GM21786 (cell line): ENCODE data around the gene SPATA31D1.
"Not testable (repeated sequence)": the region's sequence is repeated elsewhere in the genome, so short reads cannot be mapped to it uniquely, and the experiment has no call there.

ENCODE experiments used
- ATAC-seq: cut with Tn5 transposase; IDR thresholded peaks from one replicate; pipeline ENCODE4 v1.9.1; 2021; ENCODE audit not compliant: unreplicated experiment

SPATA31D1 gene

DNA sequence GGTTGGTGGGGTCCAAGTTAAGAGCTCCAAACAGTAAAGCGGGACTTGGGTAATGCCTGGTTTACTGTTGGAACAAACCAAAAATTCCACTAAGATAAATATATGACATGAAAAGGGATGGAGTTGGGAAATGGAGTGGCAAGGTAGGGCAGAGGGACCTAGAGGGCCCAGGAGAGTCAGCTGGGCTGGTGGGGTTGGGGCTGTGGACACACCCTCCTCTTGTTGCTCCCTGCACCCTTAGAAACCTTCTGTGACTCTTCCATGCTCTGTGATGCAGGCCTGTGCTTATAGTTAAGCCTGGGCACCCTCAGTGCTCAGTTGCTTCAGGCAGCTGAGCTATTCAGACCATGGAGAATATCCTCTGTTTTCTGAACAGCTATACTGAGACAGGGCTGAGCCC lies at the start of gene SPATA31D1:
TSS of gene SPATA31D1 (plus strand) at position 301 of the 400 bp plus-strand sequence. CDS start at position 348, 47 bp downstream.
- ATAC-seq, result not testable (repeated sequence)

DNA sequence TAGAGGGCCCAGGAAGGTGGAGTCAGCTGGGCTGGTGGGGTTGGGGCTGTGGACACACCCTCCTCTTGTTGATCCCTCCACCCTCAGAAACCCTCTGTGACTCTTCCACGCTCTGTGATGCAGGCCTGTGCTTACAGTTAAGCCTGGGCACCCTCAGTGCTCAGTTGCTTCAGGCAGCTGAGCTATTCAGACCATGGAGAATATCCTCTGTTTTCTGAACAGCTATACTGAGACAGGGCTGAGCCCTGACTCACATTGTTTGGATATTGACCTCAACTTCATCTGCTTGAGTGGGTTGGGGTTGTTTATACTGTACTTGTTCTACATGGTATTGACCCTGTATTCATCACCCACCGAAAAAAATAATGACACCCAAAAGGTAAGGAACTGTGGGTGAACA lies 45.2 kb upstream of the SPATA31D1 start, which contains the start of gene SPATA31D3:
TSS of gene SPATA31D3 (plus strand) at position 108 of the 400 bp plus-strand sequence. CDS start at position 194, 86 bp downstream.
- ATAC-seq, result not testable (repeated sequence)

DNA sequence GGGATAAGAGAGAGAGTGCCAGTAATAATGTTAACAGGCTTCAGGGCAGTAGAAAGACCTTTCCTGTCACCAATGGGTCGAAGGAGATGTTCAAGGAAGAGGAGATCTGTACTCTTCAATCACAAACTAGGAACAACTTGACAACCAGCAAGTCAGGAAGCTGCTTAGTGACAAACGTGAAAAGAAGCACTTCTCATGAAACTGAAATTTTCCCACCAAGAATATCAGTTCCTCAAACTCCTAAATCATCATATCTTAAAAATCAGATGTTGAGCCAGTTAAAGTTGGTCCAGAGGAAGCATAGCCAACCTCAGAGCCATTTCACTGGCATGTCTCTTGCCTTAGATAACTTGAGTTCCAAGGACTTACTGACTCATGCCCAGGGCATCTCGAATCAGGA lies 39.9 kb upstream of the SPATA31D1 start:
- ATAC-seq, result not testable (repeated sequence)

DNA sequence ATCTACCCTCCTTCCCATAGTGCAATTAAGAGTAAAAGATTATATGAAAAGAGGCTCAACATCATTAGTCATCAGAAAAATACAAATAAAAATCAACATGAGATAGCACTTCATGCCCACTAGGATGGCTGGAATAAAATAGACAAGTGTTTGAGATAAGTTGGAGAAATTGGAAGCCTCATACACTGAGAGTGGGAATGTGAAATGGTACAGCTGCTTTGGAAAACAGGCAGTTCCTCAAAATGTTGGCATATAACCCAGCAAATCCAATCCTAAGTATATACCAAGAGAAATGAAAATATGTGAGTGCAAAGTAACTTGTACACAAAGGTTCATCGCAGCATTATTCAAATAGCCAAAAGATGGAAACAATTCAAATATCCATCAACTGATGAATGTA lies 35.5 kb upstream of the SPATA31D1 start:
- ATAC-seq, result no peak

DNA sequence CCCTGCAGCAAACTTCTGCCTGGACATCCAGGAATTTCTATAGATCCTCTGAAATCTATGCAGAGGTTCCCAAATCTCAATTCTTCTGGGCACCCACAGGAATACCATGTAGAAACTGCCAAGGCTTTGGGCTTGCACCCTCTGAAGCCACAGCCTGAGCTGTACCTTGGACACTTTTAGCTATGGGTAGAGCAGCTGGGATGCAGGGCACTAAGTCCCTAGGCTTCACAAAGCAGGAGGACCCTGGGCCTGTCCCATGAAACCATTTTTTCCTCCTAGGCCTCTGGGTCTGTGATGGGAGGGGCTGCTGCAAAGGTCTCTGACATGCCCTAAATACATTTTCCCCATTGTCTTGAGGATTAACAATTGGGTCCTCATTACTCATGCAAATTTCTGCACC lies 32.9 kb upstream of the SPATA31D1 start:
- ATAC-seq, result no peak

DNA sequence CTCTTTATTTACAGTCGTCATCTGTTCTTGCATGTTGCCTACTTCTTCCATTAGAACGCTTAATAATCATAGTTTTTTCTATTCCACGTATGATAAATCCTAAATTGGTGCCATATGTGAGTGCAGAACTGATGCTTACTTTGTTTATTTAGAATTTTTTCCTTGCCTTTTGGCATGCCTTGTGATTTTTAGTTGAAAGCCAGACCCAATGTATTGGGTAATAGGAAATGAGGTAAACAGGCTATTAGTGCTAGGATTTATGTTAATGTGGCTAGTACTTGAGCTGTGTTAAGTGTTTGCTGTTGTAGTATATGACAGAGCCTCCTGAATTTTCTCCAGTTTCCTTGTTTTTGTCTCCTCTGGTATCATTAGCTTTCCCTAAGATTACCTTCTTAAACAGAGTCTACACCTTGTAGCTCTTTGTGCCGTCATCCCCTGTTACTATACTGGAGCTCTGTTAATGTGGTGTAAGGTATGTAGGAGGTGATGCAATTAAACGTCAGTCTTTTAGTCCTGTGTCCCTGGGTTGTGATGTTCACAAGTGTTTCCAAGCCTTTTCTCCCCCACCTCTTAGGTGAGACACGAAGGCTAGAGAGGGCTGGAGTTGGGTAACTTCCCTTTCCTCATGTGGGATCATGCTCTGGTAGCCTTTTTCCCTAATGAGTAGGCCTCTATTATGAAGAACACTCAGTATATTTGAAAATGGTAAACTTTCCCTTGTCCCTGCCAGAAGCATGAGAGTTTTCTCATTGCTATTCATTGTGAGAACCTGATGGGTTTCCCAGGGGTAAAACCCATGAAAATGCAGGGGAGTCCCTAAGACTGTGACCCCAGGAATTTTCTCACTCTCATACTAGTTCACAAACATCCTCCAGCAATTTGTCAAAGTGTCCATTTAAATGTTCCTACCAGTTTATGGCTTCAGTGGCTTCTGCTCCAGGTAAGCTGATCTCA lies 24.1 kb upstream of the SPATA31D1 start:
- ATAC-seq, result no peak

DNA sequence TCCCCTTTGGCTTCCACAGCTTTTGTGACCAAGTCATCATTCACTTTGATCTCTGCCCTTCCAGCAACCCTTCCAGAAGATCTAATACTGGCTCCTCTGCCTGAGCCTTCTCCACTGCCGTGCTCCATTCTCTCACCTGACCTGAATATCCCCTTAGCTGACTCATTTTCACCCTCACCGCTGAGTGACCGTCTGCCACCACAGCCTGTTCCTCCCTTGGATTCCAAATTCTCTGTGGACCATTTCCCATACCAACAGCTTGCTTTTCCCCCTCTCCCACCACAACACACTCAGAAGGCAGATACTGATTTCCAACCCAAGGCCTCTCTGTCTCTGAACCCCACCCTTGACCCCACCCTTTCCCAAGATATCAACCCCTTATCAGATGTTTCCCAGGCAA lies 20.5 kb upstream of the SPATA31D1 start:
- ATAC-seq, result no peak

DNA sequence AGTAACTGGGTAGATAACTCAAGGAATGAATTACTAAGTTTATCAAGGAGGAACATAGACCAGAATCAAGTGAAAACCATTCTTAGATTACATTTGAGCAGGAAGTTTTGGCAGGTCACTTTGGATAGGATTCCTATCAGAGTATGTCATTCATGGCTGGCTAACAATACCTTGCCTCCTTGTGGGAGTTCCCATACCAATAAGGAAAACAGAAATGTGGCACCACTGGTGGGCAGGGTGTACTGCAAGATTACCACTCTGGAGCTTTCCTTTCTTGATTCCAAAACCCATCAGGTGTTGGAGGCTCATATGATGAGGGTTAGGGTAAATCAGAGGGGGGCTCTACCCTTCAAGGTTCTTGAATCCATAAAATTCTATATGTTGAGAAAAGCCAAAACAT lies 18.6 kb upstream of the SPATA31D1 start:
- ATAC-seq, result no peak

DNA sequence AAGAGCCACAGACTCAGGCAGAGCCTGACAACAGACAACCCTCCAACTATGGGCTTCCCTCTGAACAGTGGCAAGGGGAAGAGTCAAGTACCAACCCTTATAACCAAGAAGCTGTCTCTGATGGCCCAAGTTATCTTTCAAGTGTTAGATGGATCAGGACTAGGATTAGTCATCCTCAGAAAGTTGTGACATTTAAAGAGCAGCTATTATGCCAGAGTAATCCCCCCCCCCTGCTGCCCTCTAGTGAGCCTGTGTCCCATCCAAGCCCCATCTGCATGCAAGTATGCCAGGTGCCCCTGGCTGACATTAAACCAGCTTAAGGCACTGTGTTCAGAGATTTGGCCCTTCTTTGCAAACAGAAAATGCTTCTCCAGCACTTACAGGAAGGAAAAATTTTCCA lies 16.8 kb upstream of the SPATA31D1 start:
- no peak for ATAC-seq

DNA sequence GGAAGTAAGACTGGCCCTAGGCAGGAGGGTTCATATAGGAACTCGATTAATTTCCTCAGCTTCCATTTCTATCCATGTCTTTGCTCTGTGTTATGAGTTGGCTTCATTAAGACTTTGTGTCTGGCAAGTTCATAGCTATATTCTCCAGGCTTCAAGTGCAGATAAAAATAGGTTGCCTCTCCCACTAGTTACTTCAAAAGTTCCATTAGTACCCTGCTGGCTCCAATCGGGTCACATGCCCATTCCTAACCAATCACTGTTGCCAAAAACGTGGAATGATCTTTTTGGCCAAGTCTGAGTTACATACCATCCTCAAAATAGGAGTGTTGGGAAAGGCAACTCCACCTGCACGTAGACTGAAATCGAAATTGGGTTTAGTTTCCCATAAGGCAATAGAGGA lies 13.8 kb upstream of the SPATA31D1 start:
- no peak for ATAC-seq

DNA sequence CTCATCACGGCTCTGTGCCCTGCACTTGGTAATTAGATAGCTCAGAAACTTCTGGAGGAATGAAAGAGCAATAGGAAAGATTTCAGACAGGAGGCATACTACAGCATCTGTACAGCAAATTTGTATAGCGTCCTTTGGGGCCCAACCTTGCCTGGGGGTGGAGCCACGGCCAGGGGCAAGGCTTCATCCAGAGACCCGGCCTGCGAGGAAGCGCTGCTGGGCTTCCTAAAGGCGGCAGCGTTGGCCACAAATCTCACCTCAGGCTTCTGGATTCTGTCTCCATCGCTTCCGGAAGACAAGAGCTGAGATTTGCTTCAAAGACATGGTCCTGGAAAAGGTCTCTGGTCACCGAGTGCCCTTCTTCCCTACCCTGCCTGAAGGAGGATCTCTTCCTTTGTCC lies 12.2 kb upstream of the SPATA31D1 start:
- no peak for ATAC-seq

DNA sequence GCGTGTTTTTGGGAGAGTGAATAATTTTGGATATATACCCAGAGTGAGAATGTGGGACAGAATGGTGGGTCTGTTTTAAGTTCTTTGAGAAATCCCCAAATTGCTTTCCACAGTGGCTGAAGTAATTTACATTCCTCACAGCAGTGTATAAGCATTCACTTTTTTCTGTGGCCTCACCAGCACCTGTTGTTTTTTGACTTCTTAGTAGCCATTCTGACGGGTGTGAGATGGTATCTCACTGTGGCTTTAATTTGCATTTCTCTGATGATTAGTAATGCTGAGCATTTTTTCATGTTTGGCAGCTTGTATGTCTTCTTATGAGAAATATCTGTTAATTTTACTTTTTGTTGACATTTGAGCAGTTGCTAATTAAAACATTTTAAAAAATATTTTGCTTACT lies 9.4 kb upstream of the SPATA31D1 start:
- no peak for ATAC-seq

DNA sequence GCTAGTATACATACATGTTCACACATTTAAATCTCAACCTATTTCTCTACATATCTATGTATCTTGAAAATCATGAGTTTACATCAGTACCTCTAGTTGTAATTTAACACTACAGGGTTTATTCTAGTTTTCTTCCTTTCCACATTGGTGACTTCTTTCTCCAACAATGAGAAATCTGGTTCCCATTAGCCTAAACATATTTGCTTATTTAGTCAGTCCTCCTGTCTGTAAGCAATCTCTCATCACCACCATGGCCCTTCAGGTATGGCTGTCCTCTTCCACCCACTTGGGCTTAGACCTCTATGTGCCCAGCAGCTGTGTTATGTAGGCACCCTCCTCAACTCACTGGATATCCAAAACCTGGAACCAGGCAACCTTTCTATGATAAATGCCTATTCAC lies 8.0 kb upstream of the SPATA31D1 start:
- ATAC-seq, result no peak

DNA sequence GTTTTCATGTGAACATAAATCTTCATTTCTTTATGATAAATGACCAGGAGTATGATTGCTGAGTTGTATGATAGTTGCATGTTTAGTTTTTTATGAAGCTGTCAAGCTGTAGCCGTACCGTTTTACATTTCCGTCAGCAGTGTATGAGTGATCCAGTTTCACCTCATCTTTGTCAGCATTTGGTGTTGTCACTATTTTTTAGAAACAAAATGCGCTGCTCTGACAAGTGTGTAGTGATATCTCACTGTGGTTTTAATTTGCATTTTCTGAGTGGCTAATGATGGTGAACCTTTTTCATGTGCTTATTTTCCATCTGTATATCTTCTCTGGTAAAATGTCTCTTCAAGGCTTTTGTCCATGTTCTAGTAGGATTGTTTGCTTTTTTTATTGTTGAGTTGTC lies 6.7 kb upstream of the SPATA31D1 start:
- ATAC-seq, result no peak

DNA sequence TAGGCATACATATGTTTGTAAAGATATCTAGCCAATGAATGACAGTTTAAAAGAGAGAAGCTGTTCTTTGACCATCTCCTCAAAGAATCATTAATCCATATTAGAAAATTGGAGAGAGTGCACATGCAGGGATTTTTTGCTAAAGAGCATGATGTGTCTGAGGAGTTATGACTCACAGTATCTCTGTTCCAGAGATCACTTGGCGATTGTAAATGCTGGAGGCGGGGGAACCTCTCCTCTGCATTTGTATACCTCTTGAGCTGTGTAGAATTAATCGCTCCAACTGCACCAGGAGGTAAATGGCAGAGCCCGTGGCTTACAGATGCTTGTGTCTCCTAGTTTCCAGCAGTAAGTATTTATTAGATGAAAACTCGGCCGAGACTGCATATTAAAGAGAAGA lies 3.6 kb upstream of the SPATA31D1 start:
- no peak for ATAC-seq

DNA sequence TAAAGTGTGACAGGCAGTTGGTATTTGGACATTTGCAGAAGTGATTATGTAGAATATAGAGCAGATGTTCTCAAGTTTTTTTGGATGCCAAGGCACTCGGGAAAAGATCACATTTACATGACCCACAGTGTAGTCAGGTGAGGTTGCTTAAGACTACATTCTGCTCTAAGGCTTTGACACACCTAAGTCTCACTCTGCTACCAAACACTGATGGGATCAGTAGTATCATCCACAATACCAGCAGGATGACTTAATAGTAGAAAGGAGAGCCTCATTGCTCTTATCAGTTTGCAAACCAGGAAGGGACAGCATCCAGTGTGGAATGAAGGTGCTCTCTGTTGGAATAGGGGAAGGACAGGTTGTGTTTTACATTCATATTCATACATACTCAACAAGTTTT lies 2.5 kb upstream of the SPATA31D1 start:
- ATAC-seq, result no peak

DNA sequence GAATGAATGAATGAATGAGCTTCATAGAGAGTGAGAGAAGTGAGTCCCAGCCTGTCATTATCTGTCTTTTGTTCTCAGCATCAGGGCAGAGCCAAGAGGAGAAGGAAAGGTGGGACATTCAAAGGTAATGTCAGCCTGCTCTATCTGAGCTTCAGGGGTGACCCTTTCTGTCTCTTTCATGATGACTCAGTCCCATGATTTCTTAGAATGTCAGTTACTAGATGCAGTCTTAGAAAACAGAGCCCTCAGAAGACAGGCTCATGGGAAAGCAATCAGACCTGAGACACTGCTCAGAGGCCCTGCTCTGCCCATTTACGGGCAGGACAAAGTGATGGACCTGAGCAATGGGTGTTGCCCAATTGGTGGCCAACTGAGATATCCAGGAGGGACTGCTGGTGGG lies 1.1 kb downstream of the SPATA31D1 start:
- no peak for ATAC-seq

DNA sequence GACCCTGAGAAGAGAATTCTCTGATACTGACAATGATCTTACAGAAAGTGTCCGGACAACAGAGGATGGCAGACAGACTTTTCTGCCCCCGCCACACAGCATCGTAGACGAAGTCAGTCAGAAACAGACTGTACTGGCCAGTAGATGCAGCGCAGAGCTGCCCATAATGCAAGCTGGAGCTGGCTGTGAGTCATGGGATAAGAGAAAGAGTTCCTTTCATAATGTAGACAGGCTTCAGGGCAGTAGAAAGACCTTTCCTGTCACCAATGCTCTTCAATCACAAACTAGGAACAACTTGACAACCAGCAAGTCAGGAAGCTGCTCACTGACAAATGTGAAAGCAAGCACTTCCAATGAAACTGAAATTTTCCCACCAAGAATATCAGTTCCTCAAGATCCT lies 5.1 kb downstream of the SPATA31D1 start:
- ATAC-seq, result no peak

DNA sequence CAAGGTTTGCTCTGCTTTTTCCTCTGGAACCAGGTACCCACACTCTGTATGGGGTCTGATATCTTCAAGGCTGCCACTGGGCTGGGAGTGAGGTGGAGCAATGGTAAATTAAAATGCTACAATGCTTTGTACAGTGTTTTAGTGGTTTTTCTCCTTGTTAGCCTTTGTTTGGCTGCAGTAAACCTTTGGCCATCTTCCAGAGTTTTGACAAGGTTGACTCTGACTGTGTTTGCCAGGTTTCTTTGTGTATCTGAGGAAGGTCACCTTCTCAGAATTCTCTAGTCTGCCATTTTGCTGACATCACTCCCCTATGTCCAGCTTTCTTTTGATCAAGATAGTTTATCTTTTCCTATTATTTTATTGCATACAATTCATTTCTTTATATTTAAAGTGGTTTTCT lies 11.2 kb downstream of the SPATA31D1 start:
- no peak for ATAC-seq

DNA sequence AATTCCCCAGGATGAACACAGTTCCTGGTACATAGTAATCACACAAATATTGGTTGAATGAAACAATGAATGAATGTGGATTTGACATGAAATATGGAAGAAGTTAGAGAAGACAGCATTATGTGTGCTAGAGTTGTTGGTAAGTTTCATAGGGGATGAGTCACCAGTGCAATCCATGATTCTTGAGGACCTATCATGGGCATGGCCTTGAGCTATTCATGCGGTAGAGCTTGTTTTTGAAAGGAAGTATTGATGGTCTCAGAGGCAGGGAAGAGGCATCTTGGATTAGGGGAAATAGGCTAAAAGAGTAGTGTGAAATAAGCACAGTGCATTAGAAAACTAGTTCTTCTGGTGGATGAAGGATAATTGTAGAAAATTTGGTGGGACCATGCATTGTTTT lies 22.1 kb downstream of the SPATA31D1 start:
- ATAC-seq, result no peak

DNA sequence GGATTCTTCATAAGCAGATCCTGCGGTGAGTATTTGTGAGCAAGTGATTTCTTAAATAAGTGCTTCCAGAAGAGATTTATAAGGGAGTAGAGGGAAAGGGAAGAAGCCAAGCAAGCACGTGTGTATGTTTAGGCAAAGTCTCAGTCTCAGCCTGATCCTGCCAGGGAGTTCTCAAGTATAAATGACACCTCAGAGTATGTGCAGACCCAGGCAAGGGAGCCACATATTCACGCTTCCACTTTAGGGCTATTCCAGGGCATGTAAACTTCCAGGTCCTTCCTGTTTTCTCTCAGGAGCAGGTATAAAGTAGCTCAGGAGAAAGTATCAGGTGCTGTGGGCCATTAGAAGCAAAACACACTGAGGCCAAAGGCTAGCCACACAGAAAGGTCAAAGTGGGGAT lies 22.6 kb downstream of the SPATA31D1 start:
- no peak for ATAC-seq

DNA sequence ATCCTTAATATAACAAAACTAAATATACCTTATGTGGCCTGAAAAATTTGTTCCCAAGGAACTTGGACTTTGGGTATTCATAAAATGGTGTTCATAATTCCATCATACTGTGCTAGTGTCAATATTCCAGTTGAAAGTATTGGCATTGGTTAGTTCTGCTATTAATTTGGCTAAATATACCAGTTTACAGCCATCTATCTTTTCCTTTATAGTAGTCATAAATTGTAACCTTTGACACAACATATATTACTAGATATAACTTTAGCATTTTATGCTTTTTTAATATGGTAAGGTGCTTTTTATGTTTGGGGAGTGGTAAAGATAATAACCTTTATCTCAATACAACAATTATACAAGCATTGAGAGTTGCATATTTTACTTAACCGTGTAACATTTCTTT lies 23.7 kb downstream of the SPATA31D1 start:
- no peak for ATAC-seq

DNA sequence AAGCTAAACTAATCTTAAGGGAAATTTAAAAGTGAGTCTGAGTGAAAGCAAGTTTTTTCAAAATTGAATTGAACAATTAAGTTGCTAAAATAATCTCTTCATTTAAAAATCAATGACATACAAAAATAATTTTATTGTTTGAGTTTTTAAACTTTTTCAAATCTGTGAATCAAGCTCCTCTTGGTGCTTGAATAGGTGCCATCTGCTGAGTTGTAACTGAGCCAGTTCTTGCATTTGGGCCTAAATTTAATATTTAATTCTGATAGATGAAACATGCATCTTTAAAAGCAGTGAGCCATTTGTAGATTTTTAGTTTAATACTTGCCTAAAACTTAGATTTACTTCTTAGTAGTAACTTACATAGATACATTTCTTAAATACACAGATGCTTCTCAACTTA lies 31.8 kb downstream of the SPATA31D1 start:
- no peak for ATAC-seq
